ENCODE measurements around the gene GSTA2. TPM values are rescaled to one million over a fixed set of nuclear protein-coding genes. Genes with fewer than 3 reads are reported as not detected.

The GSTA2 gene
- total and polyA plus RNA-seq, 2 donors from 2014 or later = 0.28 to 133 TPM

GRCh38 chr6:52733172-52733571 lies 30.1 kb downstream of the GSTA2 start:
- Histone ChIP-seq H3K4me1 (ENCODE audit: control insufficient read depth in 2 of 3, insufficient read depth in 2 of 3, low read depth in 1 of 3, low read length in 3 of 3) (peaks cover 0 to 4% (median 0%) of the 10 kb centered on the region in 3 donors), H3K9ac (ENCODE audit: low read length in 3 of 3) (no peak overlapping the region), H3K9me3 (ENCODE audit: control insufficient read depth in 2 of 3, insufficient read depth in 1 of 3, low read length in 3 of 3) (no peaks in the 10 kb centered on the region), H3K27ac (ENCODE audit: low read depth in 2 of 2, low read length in 2 of 2) (no peak overlapping the region), H3K27me3 (ENCODE audit: control insufficient read depth, insufficient read depth, low read length) (no peaks in the 10 kb centered on the region), H3K36me3 (ENCODE audit: control insufficient read depth in 2 of 3, insufficient read depth in 3 of 3, low read length in 3 of 3) (no peaks in the 10 kb centered on the region), H3K4me3 (ENCODE audit: low read length in 3 of 3) (no peak overlapping the region)
- DNase-seq (no peak), FAIRE-seq (no peak)
- intact Hi-C loops (cut with DNase I) = no loop called here
- TF ChIP-seq CTCF (IDR thresholded peaks at IDR 0.05; ENCODE audit: borderline replicate concordance, extremely low read depth, insufficient read depth) = no peak

DNA sequence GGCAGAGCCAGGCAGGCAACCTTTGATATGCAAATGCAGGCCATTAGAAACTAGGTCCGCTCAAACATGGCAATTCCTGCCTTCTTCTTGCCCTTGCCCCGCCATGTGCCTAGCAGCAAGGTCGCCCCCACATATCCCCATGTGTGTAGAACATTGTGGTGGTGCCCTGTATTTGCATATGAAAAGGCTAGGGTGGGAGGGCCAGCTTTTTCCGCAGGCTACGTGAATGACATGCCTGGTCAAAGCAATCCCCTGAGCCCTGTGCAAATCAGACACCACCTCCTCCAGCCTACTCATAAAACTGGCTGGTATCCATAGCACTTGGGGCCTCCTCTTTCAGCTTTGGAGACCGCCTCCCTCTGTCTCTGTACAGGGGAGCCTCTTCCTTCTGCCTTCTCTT lies 31.6 kb downstream of the GSTA2 start:
- no peak for TF ChIP-seq CTCF (IDR thresholded peaks at IDR 0.05; ENCODE audit: borderline replicate concordance, extremely low read depth, insufficient read depth)
- Histone ChIP-seq H3K36me3 (ENCODE audit: control insufficient read depth in 2 of 3, insufficient read depth in 3 of 3, low read length in 3 of 3) (no peaks in the 10 kb centered on the region), H3K4me1 (ENCODE audit: control insufficient read depth in 2 of 3, insufficient read depth in 2 of 3, low read depth in 1 of 3, low read length in 3 of 3) (peaks cover 0 to 9% (median 2%) of the 10 kb centered on the region in 3 donors), H3K9ac (ENCODE audit: low read length in 3 of 3) (no peak overlapping the region), H3K27me3 (ENCODE audit: control insufficient read depth, insufficient read depth, low read length) (no peaks in the 10 kb centered on the region), H3K4me3 (ENCODE audit: low read length in 3 of 3) (no peak overlapping the region), H3K27ac (ENCODE audit: low read depth in 2 of 2, low read length in 2 of 2) (no peak overlapping the region), H3K9me3 (ENCODE audit: control insufficient read depth in 2 of 3, insufficient read depth in 1 of 3, low read length in 3 of 3) (no peaks in the 10 kb centered on the region)
- intact Hi-C loops (cut with DNase I) = no loop called here
- no peak for FAIRE-seq
- DNase-seq = no peak

DNA sequence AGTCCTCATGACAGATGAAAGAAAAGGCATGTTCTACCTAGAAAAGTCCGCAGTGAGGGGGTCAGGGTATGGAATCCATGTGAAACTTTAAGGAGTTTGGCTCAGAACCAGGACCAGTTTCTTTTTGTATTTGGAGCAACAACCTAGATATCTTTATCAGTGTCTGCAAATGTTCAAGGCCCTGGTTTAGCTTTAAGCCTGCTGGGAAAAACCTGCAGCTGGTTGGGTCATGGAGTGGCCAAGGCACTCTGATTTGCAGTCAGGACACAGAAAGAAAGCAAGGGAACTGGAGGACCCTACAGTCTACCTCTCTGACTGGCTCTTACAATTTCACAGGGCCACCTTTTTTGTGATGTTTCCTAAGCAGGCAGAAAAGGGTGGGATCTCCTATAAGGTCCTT lies 33.7 kb downstream of the GSTA2 start:
- no peak for TF ChIP-seq CTCF (IDR thresholded peaks at IDR 0.05; ENCODE audit: borderline replicate concordance, extremely low read depth, insufficient read depth)
- Histone ChIP-seq H3K4me3 (ENCODE audit: low read length in 3 of 3) (no peak overlapping the region), H3K9ac (ENCODE audit: low read length in 3 of 3) (no peak overlapping the region), H3K4me1 (ENCODE audit: control insufficient read depth in 2 of 3, insufficient read depth in 2 of 3, low read depth in 1 of 3, low read length in 3 of 3) (peaks cover 0 to 15% (median 7%) of the 10 kb centered on the region in 3 donors), H3K9me3 (ENCODE audit: control insufficient read depth in 2 of 3, insufficient read depth in 1 of 3, low read length in 3 of 3) (no peaks in the 10 kb centered on the region), H3K36me3 (ENCODE audit: control insufficient read depth in 2 of 3, insufficient read depth in 3 of 3, low read length in 3 of 3) (no peaks in the 10 kb centered on the region), H3K27ac (ENCODE audit: low read depth in 2 of 2, low read length in 2 of 2) (no peak overlapping the region), H3K27me3 (ENCODE audit: control insufficient read depth, insufficient read depth, low read length) (no peaks in the 10 kb centered on the region)
- DNase-seq (peak in 1 of 5 donors; percentile 12), FAIRE-seq (no peak)
- intact Hi-C loops (cut with DNase I) = no loop called here

GRCh38 chr6:52728394-52728793 lies 34.9 kb downstream of the GSTA2 start:
- DNase-seq = no peak
- FAIRE-seq = no peak
- H3K4me3 ChIP-seq (ENCODE audit: low read length in 3 of 3) = no peak overlapping the region
- TF ChIP-seq CTCF (IDR thresholded peaks at IDR 0.05; ENCODE audit: borderline replicate concordance, extremely low read depth, insufficient read depth) = no peak
- intact Hi-C loops (cut with DNase I) = no loop called here
- H3K27me3 ChIP-seq (ENCODE audit: control insufficient read depth, insufficient read depth, low read length) = no peaks in the 10 kb centered on the region
- peaks cover 0 to 21% (median 7%) of the 10 kb centered on the region in 3 donors for H3K4me1 ChIP-seq (ENCODE audit: control insufficient read depth in 2 of 3, insufficient read depth in 2 of 3, low read depth in 1 of 3, low read length in 3 of 3)
- H3K27ac ChIP-seq (ENCODE audit: low read depth in 2 of 2, low read length in 2 of 2) = peak overlapping the region; percentile 48 to 61
- no peaks in the 10 kb centered on the region for H3K36me3 ChIP-seq (ENCODE audit: control insufficient read depth in 2 of 3, insufficient read depth in 3 of 3, low read length in 3 of 3)
- H3K9me3 ChIP-seq (ENCODE audit: control insufficient read depth in 2 of 3, insufficient read depth in 1 of 3, low read length in 3 of 3) = no peaks in the 10 kb centered on the region
- H3K9ac ChIP-seq (ENCODE audit: low read length in 3 of 3) = no peak overlapping the region
